Smooth muscle cell (in vitro differentiated cells): ENCODE measurements around the gene FURIN. TPM values are rescaled to one million over a fixed set of nuclear protein-coding genes. Genes with fewer than 3 reads are reported as not detected.

ENCODE experiments used
- DNase-seq: peaks from one replicate; lab custom pipeline; 2025; ENCODE audit not compliant: unreplicated experiment; lab: John Stamatoyannopoulos, UW
- H2AFZ ChIP-seq: fragments of 200-600 bp; sonication (generic); 2 replicates; pipeline ENCODE4 v1.6.0; 2016; ENCODE audit warnings: antibody characterized with exemption, low read depth, mild to moderate bottlenecking
- H3F3A ChIP-seq: fragments of 200-600 bp; sonication (generic); 2 replicates; pipeline ENCODE4 v1.6.0; 2017; ENCODE audit warnings: antibody characterized with exemption, low read depth
- H3K27ac ChIP-seq: fragments of 200-600 bp; sonication (generic); 2 replicates; pipeline ENCODE4 v1.5.1; 2016; ENCODE audit warnings: low read depth, mild to moderate bottlenecking
- H3K27me3 ChIP-seq: fragments of 200-600 bp; sonication (generic); 2 replicates; pipeline ENCODE4 v1.6.1; 2016; ENCODE audit warnings: low read depth, mild to moderate bottlenecking
- H3K36me3 ChIP-seq: fragments of 200-600 bp; sonication (generic); 2 replicates; pipeline ENCODE4 v1.5.1; 2016; ENCODE audit warnings: low read depth
- H3K4me1 ChIP-seq: fragments of 200-600 bp; sonication (generic); 2 replicates; pipeline ENCODE4 v1.5.1; 2016; ENCODE audit warnings: low read depth
- H3K4me2 ChIP-seq: fragments of 200-600 bp; sonication (generic); 2 replicates; pipeline ENCODE4 v1.6.0; 2016; ENCODE audit warnings: mild to moderate bottlenecking
- H3K4me3 ChIP-seq: fragments of 200-600 bp; sonication (generic); 2 replicates; pipeline ENCODE4 v1.5.1; 2016; ENCODE audit warnings: mild to moderate bottlenecking
- H3K79me2 ChIP-seq: fragments of 200-600 bp; sonication (generic); 2 replicates; pipeline ENCODE4 v1.6.0; 2016; ENCODE audit warnings: low read depth, mild to moderate bottlenecking
- H3K9ac ChIP-seq: fragments of 200-600 bp; sonication (generic); 2 replicates; pipeline ENCODE4 v1.6.0; 2016; ENCODE audit warnings: low read depth
- H3K9me3 ChIP-seq: fragments of 200-600 bp; sonication (generic); replicated peaks from 2 replicates; pipeline ENCODE4 v1.5.1; 2016; ENCODE audit warnings: low read depth
- H4K20me1 ChIP-seq: fragments of 200-600 bp; sonication (generic); 2 replicates; pipeline ENCODE4 v1.6.0; 2016; ENCODE audit warnings: low read depth
- CTCF ChIP-seq: fragments of 200-600 bp; sonication (generic); IDR thresholded peaks from 2 replicates; pipeline ENCODE4 v1.5.1; 2017; ENCODE audit warnings: borderline replicate concordance, mild to moderate bottlenecking, antibody characterized with exemption; ENCODE audit not compliant: insufficient read depth, poor library complexity, severe bottlenecking
- WGBS: methylation state at CpG from one replicate; pipeline ENCODE4 v1.1.7; 2016; ENCODE audit warnings: low lambda C conversion rate; 5-methylcytosine and 5-hydroxymethylcytosine counted together
- polyA plus RNA-seq: library from polyadenylated mRNA; unstranded; fragments of >200 nt; fragmentation: Nextera tagmentation; extraction: Ambion mirVana; gene quantifications from 2 replicates; pipeline ENCODE4 v1.2.1, GENCODE V29; 2016
- total RNA-seq: library from RNA; depleted of rRNA; stranded (reverse); fragments of >200 nt; gene quantifications from 2 replicates; pipeline ENCODE4 v1.2.3, GENCODE V29; 2014

Gene FURIN
- total and polyA plus RNA-seq, 2 experiments from 2014 or later = 66.0 to 113 TPM

- no peak for TF ChIP-seq CTCF
- WGBS = 97% methylated on average over 20 of the region's 20 CpGs
- no peaks in the 10 kb centered on the region for H3F3A ChIP-seq
- no peaks in the 10 kb centered on the region for H3K9me3 ChIP-seq
- no peak overlapping the region for H3K4me3 ChIP-seq
- no peaks in the 10 kb centered on the region for H3K36me3 ChIP-seq
- H3K4me1 ChIP-seq = no peaks in the 10 kb centered on the region
- H4K20me1 ChIP-seq = no peaks in the 10 kb centered on the region
- no peak overlapping the region for H3K9ac ChIP-seq
- H3K79me2 ChIP-seq = no peaks in the 10 kb centered on the region
- H3K27me3 ChIP-seq = no peaks in the 10 kb centered on the region
- H3K4me2 ChIP-seq = no peak overlapping the region
- no peak overlapping the region for H3K27ac ChIP-seq
- no peak for DNase-seq
- H2AFZ ChIP-seq = no peak overlapping the region
These were observed 41.4 kb upstream of the FURIN start for GRCh38 chr15:90826886-90827435.

- H3K27me3 ChIP-seq = no peaks in the 10 kb centered on the region
- no peak overlapping the region for H3K27ac ChIP-seq
- no peak for DNase-seq
- no peaks in the 10 kb centered on the region for H3K36me3 ChIP-seq
- no peak for TF ChIP-seq CTCF
- H4K20me1 ChIP-seq = no peaks in the 10 kb centered on the region
- H3F3A ChIP-seq = no peaks in the 10 kb centered on the region
- H3K79me2 ChIP-seq = no peaks in the 10 kb centered on the region
- no peak overlapping the region for H3K9ac ChIP-seq
- H3K4me1 ChIP-seq = no peaks in the 10 kb centered on the region
- H2AFZ ChIP-seq = no peak overlapping the region
- H3K4me2 ChIP-seq = no peak overlapping the region
- H3K4me3 ChIP-seq = no peak overlapping the region
- H3K9me3 ChIP-seq = no peaks in the 10 kb centered on the region
- WGBS = 92% methylated on average over 11 of the region's 12 CpGs
These were observed 40.3 kb upstream of the FURIN start for GRCh38 chr15:90828111-90828510.

- 93% methylated on average over 6 of the region's 6 CpGs for WGBS
- no peaks in the 10 kb centered on the region for H3K4me1 ChIP-seq
- no peak for TF ChIP-seq CTCF
- no peaks in the 10 kb centered on the region for H3K36me3 ChIP-seq
- no peaks in the 10 kb centered on the region for H4K20me1 ChIP-seq
- H3K27me3 ChIP-seq = no peaks in the 10 kb centered on the region
- no peaks in the 10 kb centered on the region for H3K9me3 ChIP-seq
- no peak for DNase-seq
- H3K27ac ChIP-seq = no peak overlapping the region
- no peak overlapping the region for H3K4me2 ChIP-seq
- H3K9ac ChIP-seq = no peak overlapping the region
- H3K79me2 ChIP-seq = no peaks in the 10 kb centered on the region
- no peak overlapping the region for H3K4me3 ChIP-seq
- H2AFZ ChIP-seq = no peak overlapping the region
- H3F3A ChIP-seq = no peaks in the 10 kb centered on the region
These were observed 39.3 kb upstream of the FURIN start for GRCh38 chr15:90829126-90829525.

GRCh38 chr15:90829942-90830440 lies 38.4 kb upstream of the FURIN start:
- WGBS = 87% methylated on average over 15 of the region's 15 CpGs
- H3K9ac ChIP-seq = no peak overlapping the region
- no peak overlapping the region for H2AFZ ChIP-seq
- H3K4me2 ChIP-seq = no peak overlapping the region
- H4K20me1 ChIP-seq = no peaks in the 10 kb centered on the region
- H3K79me2 ChIP-seq = no peaks in the 10 kb centered on the region
- no peak overlapping the region for H3K27ac ChIP-seq
- no peaks in the 10 kb centered on the region for H3K9me3 ChIP-seq
- no peaks in the 10 kb centered on the region for H3K4me1 ChIP-seq
- H3F3A ChIP-seq = no peaks in the 10 kb centered on the region
- H3K4me3 ChIP-seq = no peak overlapping the region
- no peaks in the 10 kb centered on the region for H3K36me3 ChIP-seq
- no peak for DNase-seq
- H3K27me3 ChIP-seq = no peaks in the 10 kb centered on the region
- no peak for TF ChIP-seq CTCF
